DOHH2 (cell line): ENCODE results near the gene ABCG1.

Experiments
- CTCF ChIP-seq: fragments of 200-600 bp; sonication (generic); IDR thresholded peaks from one replicate; pipeline ENCODE4 v1.5.1; 2014; ENCODE audit warnings: antibody characterized with exemption, mild to moderate bottlenecking, low read depth, low read length; ENCODE audit not compliant: poor library complexity, severe bottlenecking
- EZH2phosphoT487 ChIP-seq: fragments of 200-600 bp; sonication (generic); IDR thresholded peaks from 2 replicates; pipeline ENCODE4 v1.6.1; 2017; ENCODE audit warnings: borderline replicate concordance, mild to moderate bottlenecking, antibody characterized with exemption, low read length, moderate library complexity, mixed read lengths

- TF ChIP-seq CTCF = no peak
- no peak for TF ChIP-seq EZH2phosphoT487
These were observed 27.9 kb upstream of the ABCG1 start for GRCh38 chr21:42191064-42191463.
